Measurements from ENCODE around the gene SPRED3. TPM values are rescaled to one million over a fixed set of nuclear protein-coding genes. Genes with fewer than 3 reads are reported as not detected.
A peak's percentile ranks its signal among the peaks of the same experiment; 100 is the strongest.
"Not testable (repeated sequence)": the region's sequence is repeated elsewhere in the genome, so short reads cannot be mapped to it uniquely, and the experiment has no call there.

The SPRED3 gene, protein sequence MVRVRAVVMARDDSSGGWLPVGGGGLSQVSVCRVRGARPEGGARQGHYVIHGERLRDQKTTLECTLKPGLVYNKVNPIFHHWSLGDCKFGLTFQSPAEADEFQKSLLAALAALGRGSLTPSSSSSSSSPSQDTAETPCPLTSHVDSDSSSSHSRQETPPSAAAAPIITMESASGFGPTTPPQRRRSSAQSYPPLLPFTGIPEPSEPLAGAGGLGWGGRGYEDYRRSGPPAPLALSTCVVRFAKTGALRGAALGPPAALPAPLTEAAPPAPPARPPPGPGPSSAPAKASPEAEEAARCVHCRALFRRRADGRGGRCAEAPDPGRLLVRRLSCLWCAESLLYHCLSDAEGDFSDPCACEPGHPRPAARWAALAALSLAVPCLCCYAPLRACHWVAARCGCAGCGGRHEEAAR
- 1.7 TPM in 1 of 2 replicates, not detected in the other for total RNA-seq (2014; rRNA removed; shearing (Covaris generic); ENCODE audit: low replicate concordance)

DNA sequence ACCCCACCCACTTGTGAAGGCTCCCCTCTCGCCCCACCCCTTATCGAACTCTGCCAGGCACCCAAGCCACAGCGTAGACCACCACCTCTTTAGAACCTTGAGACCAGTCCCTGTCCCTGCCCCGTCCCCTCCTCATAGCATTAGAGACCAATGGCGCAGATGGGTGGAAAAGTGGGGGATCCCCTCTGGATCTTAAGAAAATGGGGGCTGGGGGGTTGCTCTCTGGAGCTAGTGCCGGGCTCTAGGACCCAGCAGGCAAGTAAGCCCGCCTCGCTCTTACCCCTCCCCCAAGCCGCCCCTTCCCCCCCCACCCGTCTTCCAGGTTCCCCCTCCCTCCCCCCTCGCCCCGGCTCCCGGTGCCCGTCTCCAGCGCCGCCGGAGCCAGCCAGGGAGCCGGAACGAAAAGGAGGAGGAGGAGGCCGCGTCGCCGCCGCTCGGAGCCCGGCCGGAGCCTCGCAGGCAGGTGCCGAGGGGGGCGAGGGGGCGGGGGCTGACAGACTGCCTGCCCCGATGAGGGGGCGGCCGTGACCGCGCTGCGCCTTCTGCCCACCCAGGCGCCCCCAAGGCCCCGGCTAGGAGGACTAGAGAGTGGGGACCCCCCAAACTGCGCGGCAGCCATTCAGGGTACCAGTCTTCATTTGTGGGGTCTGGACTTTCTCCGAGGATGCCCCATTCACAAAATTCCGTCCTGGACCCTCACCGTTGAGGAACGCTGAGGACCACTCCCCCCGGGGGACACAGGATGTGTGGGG, at the start of gene SPRED3:
TSS of gene SPRED3 (plus strand) at position 349 of the 752 bp plus-strand sequence. CDS start 1,606 bp downstream, outside the sequence.
- DNase-seq (ENCODE audit: low read depth) = no peak
- in situ Hi-C loops (cut with HindIII; ENCODE audit: low pct_unique_long_range_greater_than_20kb, low sequenced_read_pairs) = no loop called here

DNA sequence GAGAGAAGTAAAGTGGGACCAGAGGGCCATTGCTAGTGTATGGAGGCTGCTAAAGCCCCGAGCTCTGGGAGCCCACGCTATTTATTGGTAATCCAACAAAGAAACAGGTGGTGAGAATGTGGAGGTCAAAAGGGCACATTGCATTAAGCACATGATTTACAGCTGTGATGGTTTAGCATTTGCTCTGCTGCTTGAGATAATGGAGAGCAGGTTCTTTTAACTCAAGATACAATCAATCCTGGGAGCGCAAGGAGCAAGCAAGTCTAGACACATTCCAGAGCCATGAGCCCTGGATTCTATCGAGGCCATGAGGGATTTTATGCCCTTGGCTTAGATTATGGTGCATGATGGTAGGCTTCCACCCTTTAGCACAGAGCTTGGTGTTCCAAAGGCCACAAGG, 49.5 kb upstream of the SPRED3 start:
- in situ Hi-C loops (cut with HindIII; ENCODE audit: low pct_unique_long_range_greater_than_20kb, low sequenced_read_pairs); DNase-seq (ENCODE audit: low read depth): not testable (repeated sequence)

DNA sequence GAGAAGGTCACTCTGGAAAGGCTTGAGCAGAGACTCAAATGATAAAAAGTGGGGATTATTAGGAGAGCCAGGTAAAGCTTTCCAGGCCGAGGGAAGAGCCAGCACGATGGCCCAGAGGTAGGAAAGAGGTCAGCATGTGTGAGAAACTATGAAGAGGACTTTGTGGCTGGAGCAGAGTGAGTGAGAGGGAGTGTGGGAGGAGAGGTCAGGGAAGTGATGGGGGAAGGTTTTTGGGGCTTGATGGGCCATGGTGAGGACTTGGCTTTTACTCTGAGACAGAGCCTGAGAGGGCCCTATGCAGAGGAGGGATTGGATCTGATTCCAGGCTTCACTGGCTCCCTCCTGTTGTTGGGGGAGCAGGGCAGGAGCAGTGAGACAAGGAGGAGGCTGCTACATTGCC, 47.6 kb upstream of the SPRED3 start:
- in situ Hi-C loops (cut with HindIII; ENCODE audit: low pct_unique_long_range_greater_than_20kb, low sequenced_read_pairs) = no loop called here
- no peak for DNase-seq (ENCODE audit: low read depth)

DNA sequence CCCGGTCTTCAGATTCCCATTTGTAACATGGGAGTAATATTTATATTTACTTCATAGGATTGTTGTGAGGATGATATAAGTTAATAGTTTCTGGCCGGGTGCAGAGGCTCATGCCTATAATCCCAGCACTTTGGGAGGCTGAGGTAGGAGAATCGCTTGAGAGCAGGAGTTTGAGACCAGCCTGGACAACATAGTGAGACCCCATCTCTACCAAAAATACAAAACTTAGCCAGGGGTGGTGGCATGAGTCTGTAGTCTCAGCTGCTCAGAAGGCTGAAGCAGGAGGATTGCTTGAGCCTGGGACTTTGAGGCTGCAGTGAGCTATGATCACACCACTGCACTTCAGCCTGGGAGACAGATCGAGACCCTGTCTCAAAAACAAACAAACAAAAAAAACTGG, 41.7 kb upstream of the SPRED3 start:
- DNase-seq (ENCODE audit: low read depth) = no peak
- in situ Hi-C loops (cut with HindIII; ENCODE audit: low pct_unique_long_range_greater_than_20kb, low sequenced_read_pairs) = no loop called here

DNA sequence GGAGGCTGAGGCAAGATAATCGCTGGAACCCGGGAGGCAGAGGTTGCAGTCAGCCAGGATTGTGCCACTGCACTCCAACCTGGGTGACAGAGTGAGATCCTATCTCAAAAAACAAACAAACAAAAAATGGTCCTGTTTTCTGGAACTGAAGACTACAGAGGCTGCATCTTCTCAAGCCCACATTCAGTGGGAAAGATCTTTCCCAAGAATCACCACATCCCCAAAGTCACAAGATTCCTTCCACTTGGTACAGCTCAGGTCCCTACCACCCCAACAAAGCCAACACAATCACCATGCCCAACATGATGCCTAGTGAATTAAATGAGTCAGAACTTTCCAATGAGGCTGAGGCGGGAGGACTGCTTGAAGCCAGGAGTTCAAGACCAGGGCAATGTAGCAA, 37.6 kb upstream of the SPRED3 start:
- in situ Hi-C loops (cut with HindIII; ENCODE audit: low pct_unique_long_range_greater_than_20kb, low sequenced_read_pairs) = no loop called here
- DNase-seq (ENCODE audit: low read depth) = no peak

DNA sequence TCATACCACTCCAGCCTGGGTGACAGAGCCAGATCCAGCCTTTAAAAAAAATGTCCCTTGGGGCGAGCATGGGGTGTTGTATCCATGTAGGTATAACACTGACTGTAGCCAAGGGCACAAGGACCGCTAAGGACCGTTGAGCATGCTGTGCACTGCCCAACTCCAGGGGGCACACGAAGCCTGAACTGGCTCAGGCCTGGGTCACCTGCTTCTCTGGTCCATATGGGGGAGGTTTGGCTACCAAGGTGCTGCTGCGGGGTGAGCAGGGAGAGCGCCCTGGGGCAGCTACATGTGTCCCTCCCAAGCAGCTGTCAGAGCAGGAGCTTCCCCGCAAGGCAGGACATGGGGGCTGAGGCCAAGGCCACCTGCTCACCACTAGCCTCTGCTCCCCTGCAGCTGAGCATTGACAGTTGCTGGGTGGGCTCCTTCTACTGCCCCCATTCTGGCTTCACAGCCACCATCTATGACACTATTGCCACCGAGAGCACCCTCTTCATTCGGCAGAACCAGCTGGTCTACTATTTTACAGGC, 36.6 kb upstream of the SPRED3 start:
- in situ Hi-C loops (cut with HindIII; ENCODE audit: low pct_unique_long_range_greater_than_20kb, low sequenced_read_pairs) = no loop called here

DNA sequence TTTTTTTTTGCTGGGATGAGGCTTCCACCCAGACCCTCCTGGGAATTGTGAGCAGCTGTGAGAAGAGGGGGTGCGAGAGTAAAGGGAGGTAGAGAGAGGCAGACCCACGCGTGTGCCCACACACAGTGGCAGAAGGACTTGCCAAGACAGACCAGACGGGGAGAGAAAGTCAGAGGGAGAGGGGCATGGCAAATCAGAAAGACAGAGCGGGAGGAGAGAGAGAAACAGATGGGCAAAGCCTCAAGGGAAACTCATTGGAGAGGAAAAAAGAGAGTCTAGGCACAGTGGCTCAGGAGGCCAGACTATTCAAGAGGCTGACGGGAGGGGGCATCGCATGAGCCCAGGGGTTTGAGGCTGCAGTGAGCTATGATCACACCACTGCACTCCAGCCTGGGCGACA, 35.9 kb upstream of the SPRED3 start:
- no peak for DNase-seq (ENCODE audit: low read depth)
- in situ Hi-C loops (cut with HindIII; ENCODE audit: low pct_unique_long_range_greater_than_20kb, low sequenced_read_pairs) = no loop called here

More for the DNA sequence above, 36.6 kb upstream of the SPRED3 start:
- no peak for DNase-seq (ENCODE audit: low read depth)

DNA sequence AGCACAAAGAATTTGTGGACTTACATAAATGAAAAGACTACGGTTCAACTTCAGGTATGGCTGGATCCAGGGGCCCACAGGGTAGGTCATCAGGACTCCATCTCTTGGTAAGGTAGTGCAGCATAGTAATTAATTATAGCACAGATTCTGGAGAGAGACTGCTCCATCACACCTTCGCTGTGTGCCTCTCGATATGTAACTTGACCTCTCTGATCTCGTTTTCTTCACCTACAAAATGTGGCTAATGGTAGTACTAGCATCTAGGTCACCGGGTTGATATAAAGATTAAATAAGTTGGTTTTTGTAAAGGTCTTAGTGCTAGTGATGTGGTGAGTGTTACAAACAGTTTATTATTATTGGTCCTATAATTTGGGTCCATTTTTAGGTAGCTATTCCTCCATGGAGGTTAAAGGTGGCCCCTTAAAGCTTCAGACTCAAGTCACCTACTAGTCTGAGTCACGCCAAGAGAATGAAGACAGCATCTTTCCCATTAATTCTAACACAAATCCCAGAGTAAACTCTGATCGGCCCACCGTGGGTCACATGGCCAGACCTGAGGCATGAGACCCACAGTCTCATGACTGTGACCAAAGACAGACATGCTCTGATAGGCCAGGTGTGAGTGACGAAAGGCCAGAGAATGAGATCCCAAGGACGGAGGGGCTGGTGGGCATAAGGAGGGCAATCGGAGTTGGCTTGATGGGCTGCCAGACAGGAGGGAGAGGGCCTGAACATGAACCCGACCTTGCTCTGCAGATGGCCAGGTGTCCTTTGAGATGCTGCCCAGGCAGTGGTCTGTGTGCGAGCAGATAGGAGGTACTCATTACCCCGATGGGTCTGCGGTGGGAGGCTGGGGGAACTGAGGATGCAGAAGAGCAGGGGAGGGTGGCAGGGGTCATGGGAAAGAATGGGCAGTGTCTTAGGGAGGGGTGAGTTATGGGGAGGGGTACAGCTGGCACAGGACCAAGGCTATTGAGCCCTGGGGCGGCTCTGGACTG, 32.5 kb upstream of the SPRED3 start:
- in situ Hi-C loops (cut with HindIII; ENCODE audit: low pct_unique_long_range_greater_than_20kb, low sequenced_read_pairs) = no loop called here

DNA sequence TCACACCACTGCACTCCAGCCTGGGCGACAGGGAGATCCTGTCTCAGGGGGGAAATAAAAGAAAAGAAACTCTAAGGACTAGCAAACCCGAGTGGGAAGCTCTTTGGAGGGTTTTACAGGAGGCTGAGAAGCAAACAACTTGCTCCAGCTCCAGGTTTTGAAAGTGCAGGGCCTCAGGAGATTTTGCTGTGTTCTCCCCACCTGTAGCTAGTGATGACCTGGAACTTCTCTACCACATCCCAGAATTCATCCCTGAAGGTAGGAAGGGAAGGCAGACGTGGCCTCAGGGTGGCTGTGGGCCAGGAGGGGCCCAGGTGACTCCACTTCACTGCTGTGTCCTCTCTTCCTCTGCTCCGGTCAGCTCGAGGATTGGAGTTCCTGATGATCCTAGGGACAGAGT, 30.4 kb upstream of the SPRED3 start:
- DNase-seq (ENCODE audit: low read depth) = no peak
- in situ Hi-C loops (cut with HindIII; ENCODE audit: low pct_unique_long_range_greater_than_20kb, low sequenced_read_pairs) = no loop called here

More for the DNA sequence above, 32.5 kb upstream of the SPRED3 start:
- no peak for DNase-seq (ENCODE audit: low read depth)

DNA sequence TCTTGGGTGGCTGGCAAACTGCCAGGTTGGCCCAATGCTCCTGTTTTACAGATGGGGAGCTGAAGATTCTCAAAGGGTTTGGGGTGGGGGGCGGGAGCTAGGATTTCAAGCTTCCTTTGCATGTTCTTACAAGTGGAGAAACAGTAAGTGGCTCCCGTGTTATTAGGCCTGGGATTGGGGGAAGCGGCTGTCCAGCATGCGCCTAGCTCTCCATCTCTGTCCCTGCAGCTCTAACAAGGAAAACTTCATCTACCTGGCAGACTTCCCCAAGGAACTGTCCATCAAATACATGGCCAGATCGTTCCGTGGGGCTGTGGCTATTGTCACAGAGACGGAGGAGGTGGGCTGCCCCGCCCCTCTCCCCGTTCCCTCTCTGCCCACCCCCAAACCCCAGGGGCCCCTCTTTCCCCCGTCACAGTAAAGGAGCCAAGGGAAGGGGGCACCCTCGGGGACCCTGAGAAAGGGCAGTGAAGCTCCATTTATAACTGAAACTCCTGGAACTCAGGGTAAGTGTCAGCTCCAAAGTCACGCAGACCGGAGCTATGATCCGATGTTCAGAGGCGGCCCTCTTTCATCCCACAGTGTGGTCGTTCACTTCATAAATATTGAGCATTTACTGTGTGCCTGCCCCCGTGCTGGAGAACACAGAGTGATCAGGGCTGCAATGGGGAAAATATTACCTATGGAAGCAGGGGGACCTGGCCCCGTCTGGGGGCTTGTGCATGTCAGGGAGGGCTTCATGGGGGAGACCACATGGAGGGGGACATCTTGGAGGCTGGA, 29.1 kb upstream of the SPRED3 start:
- in situ Hi-C loops (cut with HindIII; ENCODE audit: low pct_unique_long_range_greater_than_20kb, low sequenced_read_pairs) = no loop called here
- DNase-seq (ENCODE audit: low read depth) = no peak

DNA sequence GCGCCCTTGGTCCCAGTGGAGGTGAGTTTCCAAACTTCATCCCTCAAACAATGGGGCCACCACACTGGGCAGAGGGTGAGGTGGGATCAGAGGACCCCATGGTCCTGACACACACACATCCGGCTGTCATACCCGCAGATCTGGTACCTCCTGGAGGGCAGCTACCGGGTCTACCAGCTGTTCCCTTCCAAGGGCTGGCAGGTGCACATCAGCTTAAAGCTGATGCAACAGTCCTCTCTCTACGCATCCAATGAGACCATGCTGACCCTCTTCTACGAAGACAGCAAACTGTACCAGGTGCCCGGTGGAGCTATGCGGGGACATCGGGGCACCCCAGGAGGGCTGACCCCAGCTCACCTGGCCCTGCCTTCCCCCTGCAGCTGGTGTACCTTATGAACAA, 28.1 kb upstream of the SPRED3 start:
- no peak for DNase-seq (ENCODE audit: low read depth)
- in situ Hi-C loops (cut with HindIII; ENCODE audit: low pct_unique_long_range_greater_than_20kb, low sequenced_read_pairs) = no loop called here

DNA sequence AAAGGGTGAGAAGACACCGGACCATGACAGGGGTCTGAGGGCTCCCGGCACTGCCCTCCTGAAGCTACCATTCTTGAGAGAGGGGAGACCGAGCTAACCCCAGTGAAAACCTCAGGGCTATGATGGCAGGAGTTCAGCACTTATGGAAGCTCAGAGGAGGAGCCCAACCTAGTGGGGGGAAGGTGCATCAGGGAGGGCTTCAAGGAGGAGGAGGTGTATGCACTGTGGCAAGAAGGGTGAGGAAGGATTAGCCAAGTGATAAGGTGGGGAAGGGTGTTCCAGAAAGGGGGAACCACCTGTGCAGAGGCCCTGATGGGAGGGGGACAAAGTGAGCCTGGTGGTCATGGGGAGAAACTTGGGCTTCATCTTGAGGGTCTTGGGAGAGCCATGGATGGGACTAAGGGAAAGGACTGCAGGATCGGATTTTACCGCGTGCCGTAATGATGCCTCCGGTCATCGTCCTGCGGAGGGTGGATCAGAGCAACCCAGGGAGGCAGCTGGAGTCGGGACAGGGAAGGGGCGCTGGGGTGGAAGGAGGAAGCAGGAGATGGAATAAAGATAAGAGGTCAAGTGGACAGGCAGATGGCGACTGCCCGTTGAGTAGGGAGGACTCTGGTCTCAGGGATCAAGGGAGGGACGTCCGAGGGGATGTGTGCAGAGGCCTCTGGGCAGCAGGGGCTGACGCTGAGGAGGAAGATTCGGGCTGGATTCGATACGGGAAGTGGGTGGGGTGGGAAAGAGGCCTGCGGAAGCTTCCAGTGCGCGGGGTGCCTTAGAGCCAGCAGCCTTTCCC, 27.5 kb upstream of the SPRED3 start:
- in situ Hi-C loops (cut with HindIII; ENCODE audit: low pct_unique_long_range_greater_than_20kb, low sequenced_read_pairs) = no loop called here
- no peak for DNase-seq (ENCODE audit: low read depth)

DNA sequence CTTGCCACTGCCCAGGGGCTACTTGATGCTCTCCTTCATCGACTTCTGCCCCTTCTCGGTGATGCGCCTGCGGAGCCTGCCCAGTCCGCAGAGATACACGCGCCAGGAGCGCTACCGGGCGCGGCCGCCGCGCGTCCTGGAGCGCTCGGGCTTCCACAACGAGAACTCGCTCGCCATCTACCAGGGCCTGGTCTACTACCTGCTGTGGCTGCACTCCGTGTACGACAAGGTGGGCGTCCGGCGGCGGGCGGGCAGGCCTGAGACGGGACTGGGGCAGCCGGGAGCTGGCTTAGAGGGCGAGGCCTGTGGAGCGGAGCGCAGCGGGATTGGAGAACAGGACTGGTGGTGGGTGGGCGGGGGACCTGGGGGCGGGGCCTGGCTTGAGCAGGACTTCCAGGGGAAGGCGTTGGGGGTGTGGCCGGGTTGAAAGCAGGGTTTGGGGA, 26.8 kb upstream of the SPRED3 start:
- DNase-seq (ENCODE audit: low read depth) = peak; percentile 78
- in situ Hi-C loops (cut with HindIII; ENCODE audit: low pct_unique_long_range_greater_than_20kb, low sequenced_read_pairs) = no loop called here

DNA sequence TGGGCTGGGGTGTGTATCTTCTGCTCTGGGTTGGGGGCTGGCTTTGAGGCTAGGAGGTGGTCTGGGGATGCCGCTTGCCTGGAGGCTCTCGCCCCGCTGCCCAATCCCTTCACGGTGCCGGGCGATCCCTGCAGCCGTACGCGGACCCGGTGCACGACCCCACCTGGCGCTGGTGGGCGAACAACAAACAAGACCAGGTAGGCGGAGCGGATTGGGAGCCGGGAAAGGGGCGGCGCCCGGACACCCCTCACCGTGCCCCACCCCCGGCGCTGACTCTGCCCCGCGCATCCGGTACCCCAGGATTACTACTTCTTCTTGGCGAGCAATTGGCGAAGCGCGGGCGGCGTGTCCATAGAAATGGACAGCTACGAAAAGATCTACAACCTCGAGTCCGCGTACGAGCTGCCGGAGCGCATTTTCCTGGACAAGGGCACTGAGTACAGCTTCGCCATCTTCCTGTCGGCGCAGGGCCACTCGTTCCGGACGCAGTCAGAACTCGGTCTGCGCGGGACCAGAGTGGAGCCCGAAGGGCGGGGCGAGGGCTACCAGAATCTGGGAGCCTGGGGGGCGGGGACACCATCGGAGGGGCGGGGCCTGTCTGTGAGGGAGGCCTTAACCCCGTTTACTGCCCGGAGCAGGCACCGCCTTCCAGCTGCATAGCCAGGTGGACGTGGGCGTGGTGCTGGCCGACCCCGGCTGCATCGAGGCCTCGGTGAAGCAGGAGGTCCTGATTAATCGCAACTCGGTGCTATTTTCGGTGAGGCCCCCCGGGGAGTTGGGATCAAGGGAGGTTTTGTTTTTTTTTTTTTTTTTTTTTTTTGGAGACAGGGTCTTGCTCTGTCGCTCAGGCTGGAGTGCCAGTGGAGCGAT, 26.2 kb upstream of the SPRED3 start:
- DNase-seq (ENCODE audit: low read depth) = peak; percentile 79
- in situ Hi-C loops (cut with HindIII; ENCODE audit: low pct_unique_long_range_greater_than_20kb, low sequenced_read_pairs) = no loop called here

DNA sequence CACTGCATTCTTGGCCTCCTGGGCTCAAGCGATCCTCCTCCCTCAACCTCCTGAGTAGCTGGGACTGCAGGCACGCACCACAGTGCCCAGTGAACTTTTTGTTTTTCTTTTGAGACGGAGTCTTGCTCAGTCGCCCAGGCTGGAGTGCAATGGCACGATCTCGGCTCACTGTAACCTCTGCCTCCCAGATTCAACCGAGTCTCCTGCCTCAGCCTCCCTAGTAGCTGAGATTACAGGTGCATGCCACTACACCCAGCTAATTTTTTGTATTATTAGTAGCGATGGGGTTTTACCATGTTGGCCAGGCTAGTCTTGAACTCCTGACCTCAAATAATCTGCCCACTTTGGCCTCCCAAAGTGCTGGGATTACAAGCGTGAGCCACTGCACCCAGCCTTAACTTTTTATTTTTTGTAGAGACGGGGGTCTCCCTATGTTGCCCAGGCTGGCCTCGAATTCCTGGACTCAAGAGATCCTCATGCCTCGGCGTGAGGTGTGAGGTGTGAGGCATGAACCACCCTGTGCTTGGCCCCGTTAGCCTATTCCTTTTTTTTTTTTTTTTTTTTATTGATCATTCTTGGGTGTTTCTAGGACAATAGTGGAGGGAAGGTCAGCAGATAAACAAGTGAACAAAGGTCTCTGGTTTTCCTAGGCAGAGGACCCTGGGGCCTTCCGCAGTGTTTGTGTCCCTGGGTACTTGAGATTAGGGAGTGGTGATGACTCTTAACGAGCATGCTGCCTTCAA, 25.4 kb upstream of the SPRED3 start:
- DNase-seq (ENCODE audit: low read depth); in situ Hi-C loops (cut with HindIII; ENCODE audit: low pct_unique_long_range_greater_than_20kb, low sequenced_read_pairs): not testable (repeated sequence)
